DMS114 treated with DMSO at 0.1 percent for 48 hours (cell line): ENCODE data around the gene TENT4B.

Source experiments
- DNase-seq: peaks from one replicate; lab custom pipeline; 2025; ENCODE audit not compliant: unreplicated experiment; lab: John Stamatoyannopoulos, UW

TENT4B gene

DNA sequence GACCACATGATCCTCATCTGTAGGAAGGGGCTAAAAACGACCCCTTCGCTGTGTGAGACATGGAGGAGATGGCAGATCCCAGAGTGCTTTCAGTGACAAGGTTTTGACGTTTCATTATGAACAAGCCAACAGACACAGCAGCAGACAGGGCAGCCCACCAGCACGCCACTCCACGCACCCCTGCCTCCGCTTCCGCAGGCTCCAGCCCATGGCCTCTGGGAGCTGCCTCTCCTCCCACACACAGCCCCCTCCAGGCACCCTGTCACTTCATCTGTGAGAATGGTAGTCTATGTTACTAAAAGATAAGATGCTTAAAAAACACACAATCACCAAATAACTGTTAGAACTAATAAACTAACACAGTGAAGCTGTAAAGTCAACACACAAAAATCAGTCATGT lies 101.0 kb downstream of the TENT4B start:
- DNase-seq: no peak

DNA sequence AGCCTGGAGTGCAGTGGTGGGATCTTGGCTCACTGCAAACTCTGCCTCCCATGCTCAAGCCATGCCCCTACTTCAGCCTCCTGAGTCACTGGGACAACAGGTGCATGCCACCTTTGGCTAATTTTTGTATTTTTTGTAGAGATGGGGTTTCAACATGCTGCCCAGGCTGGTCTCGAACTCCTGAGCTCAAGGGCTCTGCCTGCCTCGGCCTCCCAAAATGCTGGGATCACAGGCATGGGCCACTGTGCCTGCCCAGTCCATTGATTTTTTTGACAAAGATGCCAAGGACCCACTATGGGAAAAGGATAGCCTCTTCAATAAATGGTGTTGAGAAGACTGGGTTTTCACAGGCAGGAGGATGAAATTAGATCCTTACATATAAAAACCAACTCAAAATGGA lies 102.4 kb downstream of the TENT4B start:
- DNase-seq: no peak

DNA sequence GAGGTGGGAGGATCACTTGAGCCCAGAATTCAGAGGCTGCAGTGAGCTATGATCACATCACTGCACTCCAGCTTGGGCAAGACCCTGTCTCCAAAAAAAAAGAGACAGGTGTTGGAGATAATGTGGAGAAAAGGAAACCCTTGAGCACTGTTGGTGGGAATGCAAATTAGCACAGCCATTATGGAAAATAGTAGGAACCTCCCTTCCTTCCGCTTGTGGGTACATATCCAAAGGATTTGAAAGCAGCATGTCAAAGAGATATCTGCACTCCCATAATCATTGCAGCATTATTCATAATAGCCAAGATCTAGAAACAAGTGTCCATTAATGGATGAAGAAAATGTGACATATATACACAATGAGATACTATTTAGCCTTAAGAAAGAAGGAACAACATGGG lies 103.5 kb downstream of the TENT4B start:
- no peak for DNase-seq

DNA sequence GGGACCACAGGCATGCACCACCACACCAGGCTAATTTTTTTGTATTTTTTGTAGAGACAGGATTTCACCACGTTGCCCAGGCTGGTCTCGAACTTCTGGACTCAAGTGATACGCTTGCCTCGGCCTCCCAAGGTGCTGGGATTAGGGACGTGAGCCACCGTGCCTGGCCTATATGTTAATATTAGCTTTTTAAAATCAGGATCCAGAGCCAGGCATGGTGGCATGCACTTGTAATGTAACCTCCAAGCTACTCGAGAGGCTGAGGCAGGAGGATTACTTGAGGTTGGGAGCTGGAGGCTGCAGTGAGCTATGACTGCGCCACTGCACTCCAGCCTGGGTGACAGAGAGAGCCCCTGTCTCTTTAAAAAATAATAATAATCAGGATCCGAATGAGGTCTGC lies 104.8 kb downstream of the TENT4B start:
- no peak for DNase-seq

DNA sequence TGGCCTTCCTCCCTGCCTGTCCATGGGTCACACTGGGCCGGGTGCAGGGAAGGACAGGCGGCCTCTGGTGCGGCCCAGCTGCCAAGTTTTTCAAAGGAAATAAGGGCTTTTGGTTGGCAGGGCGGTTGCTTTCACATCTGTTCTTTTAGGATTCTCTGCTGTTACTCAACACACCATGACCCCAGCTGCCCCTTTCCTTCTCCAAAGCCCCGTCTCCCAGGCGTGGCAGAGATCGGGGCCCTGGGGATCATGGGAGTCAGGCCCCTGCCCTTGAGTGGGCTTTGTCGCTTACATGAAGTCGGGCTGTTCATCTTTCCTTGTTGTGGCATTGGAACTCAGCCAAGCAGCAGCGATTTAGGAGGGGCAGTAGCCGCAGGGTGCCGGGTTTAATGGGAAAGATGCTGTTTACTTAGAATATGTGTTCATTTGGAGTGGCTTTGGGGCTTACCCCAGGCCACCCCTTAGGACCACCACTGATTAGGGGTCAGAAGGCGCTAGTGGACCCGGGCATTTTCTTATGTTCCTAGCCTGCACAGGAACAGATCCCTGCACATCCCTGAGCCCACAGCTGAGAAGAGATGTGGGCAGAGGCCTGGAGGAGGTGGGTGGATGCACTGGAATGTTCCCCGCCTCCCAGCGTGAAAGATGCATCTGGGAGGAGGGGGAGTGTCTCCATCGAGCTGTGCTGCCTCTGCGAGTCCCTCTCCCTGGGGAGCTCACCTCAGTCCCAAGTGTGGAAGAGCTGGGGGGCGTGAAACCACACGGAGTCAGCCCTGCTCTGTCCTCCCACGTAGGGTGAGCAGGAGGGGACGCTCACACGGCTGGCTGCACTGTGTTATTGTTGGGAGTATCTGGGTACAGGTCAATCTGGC lies 106.5 kb downstream of the TENT4B start:
- DNase-seq: no peak

DNA sequence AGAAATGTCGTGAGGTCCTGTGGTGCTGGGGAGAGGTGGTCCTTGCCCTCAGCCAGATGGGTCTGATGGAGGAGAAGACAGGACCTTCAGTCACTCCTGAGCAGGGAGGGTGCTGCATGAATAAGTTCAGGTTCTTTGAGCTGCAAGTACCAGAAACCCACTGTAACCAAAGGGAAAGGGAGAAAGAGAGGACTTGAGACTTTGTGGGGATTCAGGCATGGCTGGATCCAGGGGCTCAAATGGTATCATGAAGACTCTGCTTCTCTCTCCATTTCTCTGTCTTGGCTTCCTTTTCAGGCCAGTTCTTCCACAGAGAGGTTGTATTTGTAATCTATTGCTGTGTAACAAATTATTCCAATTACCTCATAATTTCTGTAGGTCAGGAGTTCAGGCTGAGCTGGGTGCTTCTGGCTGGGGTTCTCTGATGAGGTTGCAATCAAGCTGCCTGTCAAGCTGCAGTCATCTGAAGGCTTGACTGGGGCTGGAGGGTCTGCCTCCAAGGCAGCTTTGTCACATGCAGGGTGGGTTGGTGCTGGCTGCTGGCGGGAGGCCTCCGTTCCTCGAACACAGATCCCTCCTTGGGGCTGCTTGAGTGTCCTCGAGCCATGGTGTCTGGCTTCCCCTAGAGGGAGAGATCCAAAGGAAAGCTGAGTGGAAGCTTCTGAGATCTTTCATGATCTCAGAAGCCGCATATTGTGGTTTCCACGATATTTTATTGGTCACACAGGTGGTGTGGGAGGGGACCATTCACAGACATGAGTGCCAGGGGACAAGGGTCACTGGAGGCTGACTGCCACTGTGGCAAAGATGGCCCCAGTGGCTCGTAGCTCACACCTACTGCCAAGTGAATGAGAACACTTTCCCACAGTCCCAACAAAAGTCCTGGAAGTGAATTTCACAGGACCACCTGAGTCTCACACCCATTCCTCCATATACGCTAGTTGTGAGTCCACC lies 107.4 kb downstream of the TENT4B start:
- DNase-seq: no peak

DNA sequence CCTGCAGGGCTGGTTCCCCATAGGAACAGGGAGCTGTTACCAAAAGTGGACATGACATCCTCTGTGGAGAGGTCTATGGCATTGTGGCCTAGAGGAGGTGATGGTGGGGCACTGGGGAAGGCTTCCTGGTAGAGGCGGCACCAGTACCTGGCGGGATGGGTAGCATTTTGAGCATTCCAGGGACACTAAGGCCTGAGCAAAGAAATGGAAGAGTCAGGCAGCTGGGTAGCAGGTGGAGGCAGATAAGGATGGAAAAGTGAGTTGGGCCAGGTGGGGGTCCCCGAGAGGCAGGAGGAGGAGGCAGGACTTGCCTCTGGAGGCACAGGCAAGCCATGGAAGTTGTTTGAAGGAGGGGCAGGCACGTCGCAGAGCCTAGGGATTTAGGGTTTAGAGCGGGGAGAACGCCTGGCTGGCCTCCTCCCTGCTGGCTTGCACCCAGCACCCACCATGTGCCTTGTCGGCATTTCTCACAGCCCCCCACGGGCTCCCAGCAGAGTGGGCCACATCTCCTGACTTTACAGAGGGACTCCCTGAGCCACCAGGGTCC lies 108.1 kb downstream of the TENT4B start:
- DNase-seq: no peak

DNA sequence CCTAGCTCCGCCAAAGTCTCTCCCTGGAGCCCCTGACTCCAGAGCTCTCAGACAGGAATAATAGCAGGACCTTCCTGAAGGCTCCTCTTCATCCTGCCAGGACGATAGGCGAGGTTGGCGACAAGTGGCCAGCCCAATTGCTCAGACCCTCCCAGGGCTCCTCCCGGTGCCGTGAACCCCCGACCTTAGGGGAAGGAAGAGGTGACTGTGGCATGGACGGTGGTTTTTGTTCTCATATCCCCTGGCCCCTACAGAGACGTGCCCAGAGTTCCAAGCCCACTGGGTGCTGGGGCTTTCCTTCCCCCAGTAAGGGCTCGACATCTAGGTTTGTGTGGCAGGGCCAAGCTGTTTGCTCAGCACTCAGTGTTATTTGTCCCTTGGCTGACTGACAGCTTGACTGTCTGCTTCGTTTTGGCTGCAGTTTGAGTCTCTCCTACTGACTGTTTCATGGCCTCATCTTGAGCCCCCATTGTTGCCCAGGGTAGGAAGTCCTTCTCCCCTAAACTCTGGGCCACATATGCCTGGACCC lies 108.7 kb downstream of the TENT4B start:
- no peak for DNase-seq

DNA sequence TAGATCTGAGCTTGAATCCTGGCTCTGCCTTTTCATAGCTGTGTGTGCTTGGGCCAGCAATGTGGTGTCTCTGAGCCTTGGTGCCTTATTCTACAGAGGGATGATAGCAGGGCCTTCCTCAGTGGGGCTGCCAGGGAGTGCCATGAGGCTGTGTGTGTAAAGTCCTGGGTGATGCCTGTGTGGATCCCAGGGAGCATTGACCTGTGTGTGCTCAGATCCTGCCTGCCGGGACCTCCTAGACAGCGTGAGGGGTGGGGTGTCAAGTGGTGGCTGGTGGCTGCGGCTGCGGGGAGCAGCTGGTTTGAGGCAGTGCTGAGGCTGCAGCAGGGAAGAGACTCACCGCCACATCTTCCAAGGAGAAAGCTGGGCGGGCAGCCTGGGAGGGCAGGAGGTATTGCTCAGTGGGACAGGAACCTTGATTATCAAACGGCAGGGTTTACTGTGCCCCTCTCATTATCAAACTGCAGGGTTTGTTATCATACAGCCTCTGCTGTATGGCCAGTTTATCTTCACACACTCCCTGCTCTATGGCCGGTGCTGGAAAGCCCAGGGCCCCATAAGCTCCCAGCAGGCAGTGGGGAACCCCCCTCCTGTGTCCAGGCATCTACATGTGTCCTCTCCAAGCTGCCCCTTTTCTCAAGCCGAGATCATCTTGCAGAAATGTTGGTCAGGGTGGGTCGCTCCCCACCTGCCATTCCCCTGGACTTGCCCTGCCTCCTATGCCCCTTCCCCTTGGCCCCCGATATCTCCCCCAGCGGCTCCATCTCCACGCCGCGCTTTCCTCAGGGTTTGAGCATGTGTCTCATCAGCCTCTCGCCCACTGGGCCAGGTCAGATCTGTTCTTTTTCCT lies 110.2 kb downstream of the TENT4B start:
- DNase-seq: no peak

DNA sequence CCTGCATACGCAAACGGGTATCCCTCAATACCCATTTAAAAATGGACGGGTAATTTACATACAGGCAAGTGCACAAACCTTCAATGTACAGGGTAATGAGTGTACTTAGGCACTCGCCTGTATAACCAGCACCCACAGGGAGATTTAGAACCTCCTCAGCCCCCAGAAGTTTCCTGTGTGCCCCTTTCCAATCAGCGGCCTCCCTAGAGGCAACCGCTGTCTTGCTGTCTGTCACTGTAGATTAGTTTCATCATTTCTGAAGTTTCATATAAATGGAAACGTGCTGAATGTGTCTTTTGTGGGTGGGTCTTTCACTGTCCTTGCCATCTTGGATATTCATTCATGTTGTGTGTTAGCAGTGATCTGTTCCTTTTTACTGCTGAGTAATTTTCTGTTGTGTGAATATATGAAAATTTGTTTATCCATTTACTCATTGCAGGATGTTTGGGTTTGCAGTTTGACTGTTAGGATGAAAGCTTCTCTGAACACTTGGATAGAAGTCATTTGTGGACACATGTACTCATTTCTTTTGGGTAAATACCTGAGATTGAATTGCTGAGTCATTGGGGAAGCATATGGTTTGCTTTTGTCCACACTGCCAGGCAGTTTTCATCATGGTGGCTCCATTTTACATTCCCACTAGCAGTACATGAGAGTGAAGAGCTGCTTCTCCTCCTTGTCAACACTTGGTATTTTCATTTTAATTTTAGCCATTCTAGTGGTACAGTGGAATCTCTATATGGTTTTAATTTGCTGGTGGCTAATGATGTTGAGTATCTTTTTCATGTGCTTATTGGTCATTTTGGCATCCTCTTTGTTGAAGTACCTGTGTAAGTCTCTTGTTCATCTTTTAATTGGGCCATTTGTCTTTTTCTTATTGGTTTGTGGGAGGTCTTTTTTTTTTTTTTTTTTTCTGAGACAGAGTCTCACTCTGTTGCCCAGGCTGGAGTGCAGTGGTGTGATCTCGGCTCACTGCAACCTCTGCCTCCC lies 111.1 kb downstream of the TENT4B start:
- no peak for DNase-seq

DNA sequence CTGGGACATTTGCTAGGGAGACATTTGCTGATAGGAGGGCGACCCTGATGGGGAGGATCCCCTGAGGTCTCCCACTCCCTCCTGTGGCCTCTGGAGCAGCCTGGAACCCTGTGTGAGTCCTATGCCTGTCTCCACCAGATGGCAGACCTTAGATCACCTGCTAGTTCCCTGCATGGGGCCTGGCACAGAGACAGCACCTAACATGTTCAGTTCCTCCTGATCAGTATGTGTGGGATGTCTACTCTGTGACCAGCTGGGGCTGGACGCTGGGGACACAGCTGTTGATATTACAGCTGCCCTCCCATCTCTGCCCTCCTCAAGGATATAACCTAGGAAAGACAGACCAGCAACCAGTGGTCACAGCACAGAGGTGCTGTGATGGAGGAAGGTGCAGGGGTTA lies 112.2 kb downstream of the TENT4B start:
- no peak for DNase-seq

DNA sequence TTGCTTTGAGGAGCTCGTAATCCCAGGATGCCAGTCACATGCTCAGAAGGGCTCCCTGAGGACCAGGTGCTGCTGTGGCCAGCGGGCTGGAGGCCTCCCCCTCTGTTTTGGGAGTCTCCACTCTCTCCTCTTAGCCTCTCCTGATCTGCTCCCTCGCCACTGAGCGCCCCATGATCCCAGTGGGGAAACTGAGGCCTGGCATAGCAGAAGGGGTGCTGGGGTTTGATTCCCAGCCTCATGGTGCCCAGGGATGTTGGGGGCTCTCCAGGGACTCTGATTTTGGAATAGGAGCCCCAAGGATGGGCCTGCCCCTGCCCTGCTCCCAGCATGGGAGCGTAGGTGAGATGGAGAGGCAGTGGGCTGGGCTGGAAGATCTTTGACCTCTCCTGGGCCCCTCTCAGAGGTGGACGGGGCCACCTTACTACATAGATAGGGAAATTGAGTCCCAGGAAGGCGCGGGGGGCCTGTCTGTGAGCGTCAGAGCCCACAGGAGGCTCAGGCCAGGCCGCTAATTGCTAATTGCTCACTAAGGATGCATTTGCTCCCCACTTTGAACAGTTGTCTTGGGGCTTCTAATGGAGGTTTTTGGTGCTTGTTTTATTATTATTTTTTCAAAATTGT lies 112.7 kb downstream of the TENT4B start:
- DNase-seq: no peak

DNA sequence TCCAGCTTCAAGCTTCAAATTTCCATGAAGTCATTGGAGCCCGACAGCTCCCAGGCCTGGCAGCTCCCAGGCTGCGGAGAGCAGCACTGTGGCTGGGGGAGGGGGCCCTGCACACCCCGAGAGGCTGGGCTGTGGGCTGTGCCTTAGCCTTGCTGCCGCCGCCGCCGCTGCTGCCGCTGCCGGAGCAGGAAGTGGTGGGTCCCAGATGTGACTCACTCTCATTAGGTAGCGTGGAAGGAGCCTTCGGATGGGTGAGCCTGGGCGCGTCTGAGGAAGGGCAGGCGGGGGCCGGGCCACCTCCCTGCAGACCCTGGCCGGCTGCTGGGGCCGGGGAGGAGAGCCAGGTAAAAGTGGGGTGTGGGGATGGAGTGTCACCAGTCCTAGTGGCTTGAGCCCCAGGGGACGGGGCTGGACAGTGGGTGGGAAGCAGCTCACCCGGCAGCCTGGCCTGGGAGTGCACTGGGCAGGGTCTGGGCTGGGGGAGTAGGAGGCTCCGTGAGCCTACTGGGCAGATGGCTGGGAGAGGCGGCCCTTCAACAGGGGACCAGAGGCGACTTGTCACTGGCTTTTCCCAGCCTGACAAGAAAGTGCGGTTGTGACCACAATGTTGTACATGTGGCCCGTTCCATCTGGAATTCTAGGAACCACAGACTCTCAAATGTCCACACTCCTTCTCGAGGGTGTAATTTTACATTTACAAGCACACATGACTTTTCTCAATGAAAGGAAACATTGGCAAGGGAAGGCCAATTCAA lies 113.4 kb downstream of the TENT4B start, which contains the start of gene ADCY7:
TSS of gene ADCY7 (plus strand) at position 215 of the 755 bp plus-strand sequence. CDS start 21,629 bp downstream, outside the sequence.
- no peak for DNase-seq

DNA sequence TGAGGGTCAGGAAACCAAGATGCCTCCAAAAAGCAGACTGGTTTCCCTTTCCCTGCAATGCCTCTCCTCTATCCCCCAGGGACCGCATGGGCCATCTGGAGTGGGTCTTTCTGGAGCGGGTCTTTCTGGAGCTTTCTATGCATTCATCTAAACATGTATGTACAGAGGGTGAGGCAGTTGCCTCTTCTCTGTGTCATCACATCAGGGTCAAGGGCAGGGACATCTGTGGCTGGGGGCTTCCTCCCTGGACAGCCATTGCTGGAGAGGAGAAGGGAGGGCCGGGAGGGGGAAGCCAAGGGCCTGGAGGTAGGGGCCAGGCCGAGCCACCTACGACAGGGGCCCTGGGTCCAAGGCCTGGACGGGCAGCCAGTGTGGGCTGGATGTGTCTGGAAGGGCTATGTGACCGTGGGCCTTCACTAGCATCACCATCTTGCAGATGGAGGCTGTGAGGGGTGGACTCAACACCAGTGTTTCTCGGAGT lies 114.1 kb downstream of the TENT4B start:
- DNase-seq: no peak

DNA sequence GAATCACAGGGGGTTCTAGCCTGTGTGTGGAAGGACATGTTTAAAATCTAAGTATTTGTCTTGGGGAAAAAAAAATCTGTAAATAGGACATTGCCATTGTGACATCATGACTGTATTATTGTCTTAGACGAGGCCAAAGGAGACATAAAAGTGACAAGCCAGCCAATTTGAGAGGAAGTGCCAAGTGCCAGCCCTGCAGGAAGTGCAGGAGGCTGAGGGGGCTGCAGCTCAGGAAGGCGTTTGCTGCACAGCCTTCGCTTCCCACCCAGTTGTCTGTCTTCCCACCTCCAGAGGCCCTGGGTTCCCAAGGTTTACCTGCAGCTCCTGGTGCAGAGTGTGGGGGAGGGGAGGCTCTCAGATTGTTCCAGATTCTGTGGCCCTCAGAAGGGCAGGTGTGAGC lies 114.5 kb downstream of the TENT4B start:
- no peak for DNase-seq

DNA sequence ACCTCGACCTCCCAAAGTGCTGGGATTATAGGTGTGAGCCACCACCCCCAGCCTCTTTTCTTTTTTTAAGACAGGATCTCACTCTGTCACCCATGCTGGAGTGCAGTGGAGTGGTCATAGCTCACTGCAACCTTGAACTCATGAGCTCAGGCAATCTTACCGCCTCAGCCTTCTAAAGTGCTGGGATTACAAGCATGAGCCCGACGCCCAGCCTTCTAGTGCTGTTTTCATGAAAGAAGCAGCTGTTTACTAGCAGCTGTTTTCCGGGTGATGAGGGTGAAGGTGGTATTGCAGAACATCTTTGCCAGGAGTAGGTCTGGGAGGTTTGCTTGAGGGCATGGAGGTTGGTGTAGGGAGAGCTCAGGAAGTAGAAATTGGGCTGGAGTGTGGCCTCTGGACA lies 115.2 kb downstream of the TENT4B start:
- no peak for DNase-seq

DNA sequence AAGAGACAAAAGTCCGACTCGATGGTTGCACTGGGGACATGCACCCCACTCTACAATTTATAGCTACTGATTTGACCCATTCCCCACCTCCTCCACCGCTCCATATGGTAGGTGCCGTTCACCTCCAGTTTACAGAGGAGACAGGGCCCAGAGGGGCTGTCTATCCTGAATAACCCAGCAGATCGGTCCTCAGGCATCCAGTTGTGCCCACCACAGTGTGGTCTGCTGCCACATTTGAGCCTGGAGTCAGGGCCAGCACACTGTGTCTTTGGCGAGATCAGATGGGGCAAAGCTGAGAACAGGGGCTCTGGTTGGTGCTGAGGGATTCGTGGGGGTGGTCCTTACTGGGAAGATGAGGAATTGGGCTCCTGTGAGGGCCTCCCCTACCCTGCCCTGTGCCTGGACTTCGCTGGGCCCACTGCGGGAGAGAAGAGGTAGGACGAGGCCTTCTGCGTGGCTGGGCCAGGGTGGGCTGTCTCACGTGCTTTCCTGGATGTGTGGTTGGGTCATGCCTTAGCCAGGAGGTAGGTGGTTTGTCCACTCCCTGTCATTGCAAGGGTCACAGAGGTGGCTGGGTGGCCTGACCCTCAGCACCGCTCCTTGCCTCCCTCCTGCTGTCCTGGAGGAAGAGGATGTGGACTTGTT lies 116.1 kb downstream of the TENT4B start:
- no peak for DNase-seq
